ENCODE measurements around the gene C2orf78.
"Not testable (repeated sequence)": the region's sequence is repeated elsewhere in the genome, so short reads cannot be mapped to it uniquely, and the experiment has no call there.

Gene C2orf78

GRCh38 chr2:73776381-73776780 lies 7.6 kb upstream of the C2orf78 start:
- WGBS (ENCODE audit: extremely low coverage, insufficient coverage, low lambda C conversion rate): no CpG with 5 or more reads among the region's 4 CpGs
- no peak for DNase-seq
- H3K18ac ChIP-seq (ENCODE audit: low read length): no peak overlapping the region
- no peak overlapping the region for H2BK5ac ChIP-seq (ENCODE audit: low read length)
- no peak overlapping the region for H3K4me2 ChIP-seq (ENCODE audit: low read length)
- H3K23ac ChIP-seq (ENCODE audit: low read length): no peak overlapping the region
- no peak overlapping the region for H3K56ac ChIP-seq (ENCODE audit: low read length)
- no peak overlapping the region for H2AK5ac ChIP-seq (ENCODE audit: low read length)
- no peak overlapping the region for H3K27ac ChIP-seq (ENCODE audit: low read depth, low read length)
- no peak overlapping the region for H3K4ac ChIP-seq (ENCODE audit: low read depth, low read length)
- peaks cover 8% of the 10 kb centered on the region for H3K79me2 ChIP-seq (ENCODE audit: control insufficient read depth, insufficient read depth, low read length)
- no peak overlapping the region for H3K9ac ChIP-seq (ENCODE audit: low read length)
- no peak overlapping the region for H2BK120ac ChIP-seq (ENCODE audit: low read depth, low read length)
- peaks cover 6% of the 10 kb centered on the region for H3K79me1 ChIP-seq (ENCODE audit: low read length)
- H3K4me3 ChIP-seq (ENCODE audit: low read length): no peak overlapping the region
- no peak overlapping the region for H4K8ac ChIP-seq (ENCODE audit: low read depth, low read length)
- no peaks in the 10 kb centered on the region for H3K4me1 ChIP-seq (ENCODE audit: control insufficient read depth, low read depth, low read length)
- H2BK15ac ChIP-seq (replicated peaks; ENCODE audit: low read depth): no peak overlapping the region
- no peaks in the 10 kb centered on the region for H3K36me3 ChIP-seq (ENCODE audit: control insufficient read depth, insufficient read depth, low read length)
- no peaks in the 10 kb centered on the region for H3K27me3 ChIP-seq (ENCODE audit: insufficient read depth, low read length, poor library complexity)
- H4K5ac ChIP-seq (ENCODE audit: low read length): no peak overlapping the region

DNA sequence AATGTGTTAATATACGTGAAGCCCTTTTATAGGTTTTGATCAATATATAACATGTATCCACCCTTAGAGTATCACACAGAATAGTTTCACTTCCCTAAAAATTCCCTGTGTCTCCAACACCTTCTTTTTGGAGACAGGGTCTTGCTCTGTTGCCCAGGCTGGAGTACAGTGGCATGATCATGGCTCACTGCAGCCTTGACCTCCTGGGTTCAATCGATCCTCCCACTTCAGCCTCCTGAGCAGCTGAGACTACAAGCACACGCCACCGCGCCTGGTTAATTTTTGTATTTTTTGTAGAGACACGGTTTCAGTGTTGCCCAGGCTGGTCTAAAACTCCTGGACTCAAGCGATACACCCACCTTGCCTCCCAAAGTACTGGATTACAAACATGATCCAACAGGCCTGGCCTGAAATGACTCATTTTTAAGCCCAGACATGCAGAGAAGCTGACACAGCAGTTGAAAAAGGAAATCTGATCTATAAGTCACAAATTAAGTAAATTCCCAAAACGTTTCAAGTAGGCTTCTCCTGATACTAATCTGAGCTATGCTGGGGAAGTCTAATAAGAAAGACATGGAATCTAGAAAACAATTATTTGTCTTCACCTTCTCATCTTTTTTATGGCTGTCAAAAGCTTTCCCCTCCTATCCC lies 7.0 kb upstream of the C2orf78 start:
- no peak overlapping the region for H3K23ac ChIP-seq (ENCODE audit: low read length)
- H3K27ac ChIP-seq (ENCODE audit: low read depth, low read length): no peak overlapping the region
- no peak overlapping the region for H3K9ac ChIP-seq (ENCODE audit: low read length)
- H3K4ac ChIP-seq (ENCODE audit: low read depth, low read length): no peak overlapping the region
- DNase-seq: no peak
- no peak overlapping the region for H4K8ac ChIP-seq (ENCODE audit: low read depth, low read length)
- H3K18ac ChIP-seq (ENCODE audit: low read length): no peak overlapping the region
- no peak overlapping the region for H2BK120ac ChIP-seq (ENCODE audit: low read depth, low read length)
- H2BK15ac ChIP-seq (replicated peaks; ENCODE audit: low read depth): no peak overlapping the region
- no peak overlapping the region for H2AK5ac ChIP-seq (ENCODE audit: low read length)
- H3K79me2 ChIP-seq (ENCODE audit: control insufficient read depth, insufficient read depth, low read length): peaks cover 8% of the 10 kb centered on the region
- no peaks in the 10 kb centered on the region for H3K4me1 ChIP-seq (ENCODE audit: control insufficient read depth, low read depth, low read length)
- H3K36me3 ChIP-seq (ENCODE audit: control insufficient read depth, insufficient read depth, low read length): no peaks in the 10 kb centered on the region
- no peak overlapping the region for H2BK5ac ChIP-seq (ENCODE audit: low read length)
- H3K79me1 ChIP-seq (ENCODE audit: low read length): peaks cover 6% of the 10 kb centered on the region
- WGBS (ENCODE audit: extremely low coverage, insufficient coverage, low lambda C conversion rate): no CpG with 5 or more reads among the region's 8 CpGs
- H3K56ac ChIP-seq (ENCODE audit: low read length): no peak overlapping the region
- H3K4me3 ChIP-seq (ENCODE audit: low read length): no peak overlapping the region
- H3K4me2 ChIP-seq (ENCODE audit: low read length): no peak overlapping the region
- no peaks in the 10 kb centered on the region for H3K27me3 ChIP-seq (ENCODE audit: insufficient read depth, low read length, poor library complexity)
- no peak overlapping the region for H4K5ac ChIP-seq (ENCODE audit: low read length)

- H2BK120ac ChIP-seq (ENCODE audit: low read depth, low read length); H3K23ac ChIP-seq (ENCODE audit: low read length); H3K18ac ChIP-seq (ENCODE audit: low read length); H3K79me2 ChIP-seq (ENCODE audit: control insufficient read depth, insufficient read depth, low read length); H4K8ac ChIP-seq (ENCODE audit: low read depth, low read length); H2BK5ac ChIP-seq (ENCODE audit: low read length); H3K36me3 ChIP-seq (ENCODE audit: control insufficient read depth, insufficient read depth, low read length); H3K4me1 ChIP-seq (ENCODE audit: control insufficient read depth, low read depth, low read length); H3K27ac ChIP-seq (ENCODE audit: low read depth, low read length); H3K27me3 ChIP-seq (ENCODE audit: insufficient read depth, low read length, poor library complexity); H3K4ac ChIP-seq (ENCODE audit: low read depth, low read length); DNase-seq; H2AK5ac ChIP-seq (ENCODE audit: low read length); H2BK15ac ChIP-seq (replicated peaks; ENCODE audit: low read depth); H3K79me1 ChIP-seq (ENCODE audit: low read length); H4K5ac ChIP-seq (ENCODE audit: low read length): not testable (repeated sequence)
- WGBS (ENCODE audit: extremely low coverage, insufficient coverage, low lambda C conversion rate): no CpG with 5 or more reads among the region's 18 CpGs
- Histone ChIP-seq H3K9ac (ENCODE audit: low read length) (peak overlapping the region; percentile 89), H3K56ac (ENCODE audit: low read length) (peak overlapping the region; percentile 91), H3K4me2 (ENCODE audit: low read length) (peak overlapping the region; percentile 85), H3K4me3 (ENCODE audit: low read length) (peak overlapping the region; percentile 65)
Observed at GRCh38 chr2:73778867-73779466, 5.0 kb upstream of the C2orf78 start.

DNA sequence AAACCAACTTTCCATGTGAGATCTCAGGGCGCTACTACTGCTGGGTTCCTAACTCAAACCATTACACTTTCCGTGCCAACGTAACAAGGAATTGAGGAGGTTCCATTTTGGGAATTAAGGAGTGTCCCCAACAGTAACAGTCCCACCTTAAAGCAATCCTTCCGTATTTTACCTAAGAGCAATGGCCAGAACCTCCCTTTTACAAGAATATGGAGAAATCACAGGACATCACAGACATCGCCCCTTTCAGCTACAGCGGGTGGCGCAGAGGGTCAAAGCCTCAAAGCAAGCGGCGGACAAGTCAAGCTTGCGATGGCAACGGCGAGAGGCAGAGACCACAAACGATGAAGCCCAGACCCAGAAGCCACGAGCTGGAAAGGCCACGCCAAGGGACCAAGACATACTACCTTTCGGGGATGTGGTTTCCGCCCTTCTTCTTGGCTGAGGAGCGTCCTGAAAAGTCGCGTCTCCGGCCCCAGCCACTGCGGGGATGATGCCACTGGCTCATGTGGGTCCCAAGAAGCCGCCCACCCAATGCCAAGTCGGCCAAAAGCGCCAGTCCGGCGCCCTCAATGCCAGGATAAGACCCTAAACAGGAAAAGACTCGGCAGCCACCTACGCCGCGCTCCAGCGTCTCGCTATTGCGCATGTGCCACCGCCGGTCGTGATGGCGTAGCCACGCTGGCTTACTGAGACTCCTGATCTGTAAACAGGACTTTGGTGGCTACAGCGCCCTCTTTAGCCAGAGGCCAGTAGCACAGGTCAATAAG lies 4.3 kb upstream of the C2orf78 start, which contains the start of gene DUSP11:
Gene DUSP11, minus strand, starts transcription at position 637 of the 770 bp plus-strand sequence. Its CDS starts 129 bp downstream, at position 508.
- Histone ChIP-seq H2BK15ac (replicated peaks; ENCODE audit: low read depth) (no peak within 1 kb of the TSS), H3K79me2 (ENCODE audit: control insufficient read depth, insufficient read depth, low read length) (peaks cover 8% of the 10 kb centered on the region), H2BK5ac (ENCODE audit: low read length) (no peak within 1 kb of the TSS), H3K4me3 (ENCODE audit: low read length) (peak within 1 kb of the TSS; percentile 65), H3K36me3 (ENCODE audit: control insufficient read depth, insufficient read depth, low read length) (no peaks in the 10 kb centered on the region), H3K56ac (ENCODE audit: low read length) (peak within 1 kb of the TSS; percentile 91), H2BK120ac (ENCODE audit: low read depth, low read length) (no peak within 1 kb of the TSS), H3K23ac (ENCODE audit: low read length) (no peak within 1 kb of the TSS), H2AK5ac (ENCODE audit: low read length) (no peak within 1 kb of the TSS), H3K9ac (ENCODE audit: low read length) (peak within 1 kb of the TSS; percentile 89), H3K27ac (ENCODE audit: low read depth, low read length) (no peak within 1 kb of the TSS), H3K4ac (ENCODE audit: low read depth, low read length) (no peak within 1 kb of the TSS), H3K4me1 (ENCODE audit: control insufficient read depth, low read depth, low read length) (no peaks in the 10 kb centered on the region), H3K18ac (ENCODE audit: low read length) (no peak within 1 kb of the TSS), H4K5ac (ENCODE audit: low read length) (no peak within 1 kb of the TSS), H4K8ac (ENCODE audit: low read depth, low read length) (no peak within 1 kb of the TSS), H3K4me2 (ENCODE audit: low read length) (peak within 1 kb of the TSS; percentile 85), H3K27me3 (ENCODE audit: insufficient read depth, low read length, poor library complexity) (no peaks in the 10 kb centered on the region), H3K79me1 (ENCODE audit: low read length) (peaks cover 6% of the 10 kb centered on the region)
- DNase-seq: peak; percentile 97
- no CpG with 5 or more reads among the region's 40 CpGs for WGBS (ENCODE audit: extremely low coverage, insufficient coverage, low lambda C conversion rate)

- Histone ChIP-seq H2BK120ac (ENCODE audit: low read depth, low read length) (no peak overlapping the region), H3K79me1 (ENCODE audit: low read length) (peaks cover 6% of the 10 kb centered on the region), H3K23ac (ENCODE audit: low read length) (no peak overlapping the region), H2BK5ac (ENCODE audit: low read length) (no peak overlapping the region), H3K4me1 (ENCODE audit: control insufficient read depth, low read depth, low read length) (no peaks in the 10 kb centered on the region), H2BK15ac (replicated peaks; ENCODE audit: low read depth) (no peak overlapping the region), H3K36me3 (ENCODE audit: control insufficient read depth, insufficient read depth, low read length) (no peaks in the 10 kb centered on the region), H2AK5ac (ENCODE audit: low read length) (no peak overlapping the region), H3K4ac (ENCODE audit: low read depth, low read length) (no peak overlapping the region), H3K4me2 (ENCODE audit: low read length) (no peak overlapping the region), H3K27me3 (ENCODE audit: insufficient read depth, low read length, poor library complexity) (no peaks in the 10 kb centered on the region), H3K4me3 (ENCODE audit: low read length) (no peak overlapping the region), H4K5ac (ENCODE audit: low read length) (no peak overlapping the region), H3K79me2 (ENCODE audit: control insufficient read depth, insufficient read depth, low read length) (peaks cover 8% of the 10 kb centered on the region), H3K9ac (ENCODE audit: low read length) (no peak overlapping the region), H3K56ac (ENCODE audit: low read length) (no peak overlapping the region), H4K8ac (ENCODE audit: low read depth, low read length) (no peak overlapping the region), H3K27ac (ENCODE audit: low read depth, low read length) (no peak overlapping the region), H3K18ac (ENCODE audit: low read length) (no peak overlapping the region)
- no CpG with 5 or more reads among the region's 7 CpGs for WGBS (ENCODE audit: extremely low coverage, insufficient coverage, low lambda C conversion rate)
- DNase-seq: no peak
Observed at GRCh38 chr2:73780237-73780582, 3.8 kb upstream of the C2orf78 start.
